Fibroblast of skin of left biceps (primary cell): ENCODE results near the gene TXNDC11.

Experiments used
- DNase-seq, 2 experiments: peaks; one replicate each; pipeline ENCODE4 v3.0.0-alpha.2; 2013; ENCODE audit warnings: low read depth in 2 of 2

TXNDC11 gene

GRCh38 chr16:11660565-11660964 lies 82.1 kb downstream of the TXNDC11 start:
- no peak for DNase-seq

GRCh38 chr16:11658896-11659708 lies 83.6 kb downstream of the TXNDC11 start:
- DNase-seq, result no peak

GRCh38 chr16:11657556-11657955 lies 85.1 kb downstream of the TXNDC11 start:
- no peak for DNase-seq

GRCh38 chr16:11655655-11656054 lies 87.0 kb downstream of the TXNDC11 start:
- no peak for DNase-seq

- DNase-seq, result no peak
Observed at GRCh38 chr16:11651796-11652195, 90.9 kb downstream of the TXNDC11 start.

GRCh38 chr16:11650641-11651591 lies 91.7 kb downstream of the TXNDC11 start:
- no peak for DNase-seq

GRCh38 chr16:11649276-11649675 lies 93.4 kb downstream of the TXNDC11 start:
- DNase-seq, result no peak

- no peak for DNase-seq
Observed at GRCh38 chr16:11642765-11643116, 99.9 kb downstream of the TXNDC11 start.

- peak; percentile 25 to 27 for DNase-seq
Observed at GRCh38 chr16:11640987-11641817, 101.5 kb downstream of the TXNDC11 start.

- peak; percentile 82 to 84 for DNase-seq
Observed at GRCh38 chr16:11639925-11640899, 102.4 kb downstream of the TXNDC11 start.

GRCh38 chr16:11639008-11639562 lies 103.6 kb downstream of the TXNDC11 start:
- no peak for DNase-seq

GRCh38 chr16:11638140-11638539 lies 104.5 kb downstream of the TXNDC11 start:
- DNase-seq, result no peak

GRCh38 chr16:11637320-11637719 lies 105.3 kb downstream of the TXNDC11 start:
- no peak for DNase-seq

GRCh38 chr16:11636172-11636721 lies 106.4 kb downstream of the TXNDC11 start:
- DNase-seq, result no peak

GRCh38 chr16:11635679-11636171 lies 106.9 kb downstream of the TXNDC11 start:
- DNase-seq, result no peak

GRCh38 chr16:11635113-11635652 lies 107.5 kb downstream of the TXNDC11 start:
- DNase-seq, result no peak

- DNase-seq, result no peak
Observed at GRCh38 chr16:11634312-11634711, 108.3 kb downstream of the TXNDC11 start.

- DNase-seq, result no peak
Observed at GRCh38 chr16:11633113-11633512, 109.5 kb downstream of the TXNDC11 start.

GRCh38 chr16:11632455-11632939 lies 110.2 kb downstream of the TXNDC11 start:
- DNase-seq, result peak; percentile 33 to 42
